ENCODE results near the gene ASPSCR1. TPM values are rescaled to one million over a fixed set of nuclear protein-coding genes. Genes with fewer than 3 reads are reported as not detected.
A peak's percentile ranks its signal among the peaks of the same experiment; 100 is the strongest.

The ASPSCR1 gene
- total and polyA plus RNA-seq, 2 of the 13 experiments (the other 11 are each of a cell fraction or from before 2014, with no cell fraction given): 274 to 314 TPM

DNA sequence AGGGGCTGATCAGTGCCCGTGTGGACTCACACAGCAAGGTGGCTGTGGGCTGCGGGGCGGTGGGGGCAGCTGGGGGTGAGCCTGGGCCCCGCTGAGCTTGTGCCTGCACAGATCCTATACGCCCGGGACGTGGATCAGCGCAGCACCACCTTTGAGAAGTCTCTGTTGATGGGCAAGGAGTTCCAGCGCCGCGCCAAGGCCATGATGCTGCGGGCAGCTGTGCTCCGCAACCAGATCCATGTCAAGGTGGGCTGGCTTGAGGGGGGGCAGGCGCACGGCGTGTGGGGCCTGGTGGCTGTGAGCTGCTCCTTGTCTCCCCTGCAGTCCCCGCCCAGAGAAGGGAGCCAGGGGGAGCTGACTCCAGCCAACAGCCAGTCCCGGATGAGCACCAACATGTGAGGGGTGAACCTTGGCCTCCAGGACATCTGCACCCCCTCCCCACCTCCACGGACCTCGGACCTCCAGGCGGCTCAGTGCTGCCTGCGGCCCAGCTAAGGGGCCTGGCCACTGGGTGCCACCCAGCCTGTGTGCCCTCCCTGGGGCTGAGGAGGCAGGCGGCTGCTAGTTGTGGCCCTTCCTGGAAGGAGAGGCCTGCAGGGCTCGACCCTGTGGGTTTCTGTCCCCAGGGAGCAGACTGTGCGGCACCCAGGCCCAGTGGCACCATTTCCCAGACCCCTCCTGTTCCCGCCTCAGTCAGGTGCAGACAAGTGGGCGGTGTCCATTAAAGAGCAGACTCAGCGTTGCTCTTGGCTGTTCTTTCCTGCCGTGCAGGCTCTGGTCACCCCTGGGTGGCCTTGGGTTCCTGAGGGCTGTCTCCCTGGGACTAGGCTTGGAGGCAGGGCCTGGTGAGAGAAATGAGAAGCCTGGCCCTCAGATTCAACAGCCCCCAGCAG is 79.5 kb downstream of the ASPSCR1 start (continued):
- TF ChIP-seq, protein P1, sequence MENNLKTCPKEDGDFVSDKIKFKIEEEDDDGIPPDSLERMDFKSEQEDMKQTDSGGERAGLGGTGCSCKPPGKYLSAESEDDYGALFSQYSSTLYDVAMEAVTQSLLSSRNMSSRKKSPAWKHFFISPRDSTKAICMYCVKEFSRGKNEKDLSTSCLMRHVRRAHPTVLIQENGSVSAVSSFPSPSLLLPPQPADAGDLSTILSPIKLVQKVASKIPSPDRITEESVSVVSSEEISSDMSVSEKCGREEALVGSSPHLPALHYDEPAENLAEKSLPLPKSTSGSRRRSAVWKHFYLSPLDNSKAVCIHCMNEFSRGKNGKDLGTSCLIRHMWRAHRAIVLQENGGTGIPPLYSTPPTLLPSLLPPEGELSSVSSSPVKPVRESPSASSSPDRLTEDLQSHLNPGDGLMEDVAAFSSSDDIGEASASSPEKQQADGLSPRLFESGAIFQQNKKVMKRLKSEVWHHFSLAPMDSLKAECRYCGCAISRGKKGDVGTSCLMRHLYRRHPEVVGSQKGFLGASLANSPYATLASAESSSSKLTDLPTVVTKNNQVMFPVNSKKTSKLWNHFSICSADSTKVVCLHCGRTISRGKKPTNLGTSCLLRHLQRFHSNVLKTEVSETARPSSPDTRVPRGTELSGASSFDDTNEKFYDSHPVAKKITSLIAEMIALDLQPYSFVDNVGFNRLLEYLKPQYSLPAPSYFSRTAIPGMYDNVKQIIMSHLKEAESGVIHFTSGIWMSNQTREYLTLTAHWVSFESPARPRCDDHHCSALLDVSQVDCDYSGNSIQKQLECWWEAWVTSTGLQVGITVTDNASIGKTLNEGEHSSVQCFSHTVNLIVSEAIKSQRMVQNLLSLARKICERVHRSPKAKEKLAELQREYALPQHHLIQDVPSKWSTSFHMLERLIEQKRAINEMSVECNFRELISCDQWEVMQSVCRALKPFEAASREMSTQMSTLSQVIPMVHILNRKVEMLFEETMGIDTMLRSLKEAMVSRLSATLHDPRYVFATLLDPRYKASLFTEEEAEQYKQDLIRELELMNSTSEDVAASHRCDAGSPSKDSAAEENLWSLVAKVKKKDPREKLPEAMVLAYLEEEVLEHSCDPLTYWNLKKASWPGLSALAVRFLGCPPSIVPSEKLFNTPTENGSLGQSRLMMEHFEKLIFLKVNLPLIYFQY (CRISPR knock-in tag; IDR thresholded peaks at IDR 0.05; ENCODE audit: borderline replicate concordance): peak; percentile 61; the same call in 1 of the 2 replicates
- TF ChIP-seq, protein P2, sequence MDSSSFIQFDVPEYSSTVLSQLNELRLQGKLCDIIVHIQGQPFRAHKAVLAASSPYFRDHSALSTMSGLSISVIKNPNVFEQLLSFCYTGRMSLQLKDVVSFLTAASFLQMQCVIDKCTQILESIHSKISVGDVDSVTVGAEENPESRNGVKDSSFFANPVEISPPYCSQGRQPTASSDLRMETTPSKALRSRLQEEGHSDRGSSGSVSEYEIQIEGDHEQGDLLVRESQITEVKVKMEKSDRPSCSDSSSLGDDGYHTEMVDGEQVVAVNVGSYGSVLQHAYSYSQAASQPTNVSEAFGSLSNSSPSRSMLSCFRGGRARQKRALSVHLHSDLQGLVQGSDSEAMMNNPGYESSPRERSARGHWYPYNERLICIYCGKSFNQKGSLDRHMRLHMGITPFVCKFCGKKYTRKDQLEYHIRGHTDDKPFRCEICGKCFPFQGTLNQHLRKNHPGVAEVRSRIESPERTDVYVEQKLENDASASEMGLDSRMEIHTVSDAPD (CRISPR knock-in tag; IDR thresholded peaks at IDR 0.05): 0 out of 2 replicates have a peak, but pooled peaks have one; percentile 7
- TF ChIP-seq ATF7 (IDR thresholded peaks at IDR 0.05): no peak
- TF ChIP-seq ATF7 (CRISPR knock-in tag; IDR thresholded peaks at IDR 0.05): no peak
- TF ChIP-seq, protein P3, sequence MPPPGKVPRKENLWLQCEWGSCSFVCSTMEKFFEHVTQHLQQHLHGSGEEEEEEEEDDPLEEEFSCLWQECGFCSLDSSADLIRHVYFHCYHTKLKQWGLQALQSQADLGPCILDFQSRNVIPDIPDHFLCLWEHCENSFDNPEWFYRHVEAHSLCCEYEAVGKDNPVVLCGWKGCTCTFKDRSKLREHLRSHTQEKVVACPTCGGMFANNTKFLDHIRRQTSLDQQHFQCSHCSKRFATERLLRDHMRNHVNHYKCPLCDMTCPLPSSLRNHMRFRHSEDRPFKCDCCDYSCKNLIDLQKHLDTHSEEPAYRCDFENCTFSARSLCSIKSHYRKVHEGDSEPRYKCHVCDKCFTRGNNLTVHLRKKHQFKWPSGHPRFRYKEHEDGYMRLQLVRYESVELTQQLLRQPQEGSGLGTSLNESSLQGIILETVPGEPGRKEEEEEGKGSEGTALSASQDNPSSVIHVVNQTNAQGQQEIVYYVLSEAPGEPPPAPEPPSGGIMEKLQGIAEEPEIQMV (CRISPR knock-in tag; IDR thresholded peaks at IDR 0.05; ENCODE audit: low read depth): peak; percentile 73
- TF ChIP-seq NPAS2 (CRISPR knock-in tag; IDR thresholded peaks at IDR 0.05; ENCODE audit: borderline replicate concordance): no peak
- TF ChIP-seq SRSF1 (optimal IDR thresholded peaks at IDR 0.05; ENCODE audit: low read depth, low read length): peak; percentile 72
- no peak; the same call in none of the 2 replicates for TF ChIP-seq ZNF451 (CRISPR knock-in tag; IDR thresholded peaks at IDR 0.05)
- no peak for TF ChIP-seq XBP1 (CRISPR knock-in tag; IDR thresholded peaks at IDR 0.05)
- TF ChIP-seq MBD4 (IDR thresholded peaks at IDR 0.05; ENCODE audit: borderline replicate concordance, low read length): no peak
- TF ChIP-seq ZZZ3 (CRISPR knock-in tag; IDR thresholded peaks at IDR 0.05; ENCODE audit: borderline replicate concordance): peak; percentile 69; the same call in 1 of the 2 replicates
- TF ChIP-seq RFXAP (CRISPR knock-in tag; IDR thresholded peaks at IDR 0.05; ENCODE audit: borderline replicate concordance): 0 out of 2 replicates have a peak, but pooled peaks have one; percentile 47
- TF ChIP-seq EED (CRISPR knock-in tag; IDR thresholded peaks at IDR 0.05): peak; percentile 72; the same call in 1 of the 2 replicates
- TF ChIP-seq, protein P4, sequence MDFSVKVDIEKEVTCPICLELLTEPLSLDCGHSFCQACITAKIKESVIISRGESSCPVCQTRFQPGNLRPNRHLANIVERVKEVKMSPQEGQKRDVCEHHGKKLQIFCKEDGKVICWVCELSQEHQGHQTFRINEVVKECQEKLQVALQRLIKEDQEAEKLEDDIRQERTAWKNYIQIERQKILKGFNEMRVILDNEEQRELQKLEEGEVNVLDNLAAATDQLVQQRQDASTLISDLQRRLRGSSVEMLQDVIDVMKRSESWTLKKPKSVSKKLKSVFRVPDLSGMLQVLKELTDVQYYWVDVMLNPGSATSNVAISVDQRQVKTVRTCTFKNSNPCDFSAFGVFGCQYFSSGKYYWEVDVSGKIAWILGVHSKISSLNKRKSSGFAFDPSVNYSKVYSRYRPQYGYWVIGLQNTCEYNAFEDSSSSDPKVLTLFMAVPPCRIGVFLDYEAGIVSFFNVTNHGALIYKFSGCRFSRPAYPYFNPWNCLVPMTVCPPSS (IDR thresholded peaks at IDR 0.05): no peak
- TF ChIP-seq, protein P5, sequence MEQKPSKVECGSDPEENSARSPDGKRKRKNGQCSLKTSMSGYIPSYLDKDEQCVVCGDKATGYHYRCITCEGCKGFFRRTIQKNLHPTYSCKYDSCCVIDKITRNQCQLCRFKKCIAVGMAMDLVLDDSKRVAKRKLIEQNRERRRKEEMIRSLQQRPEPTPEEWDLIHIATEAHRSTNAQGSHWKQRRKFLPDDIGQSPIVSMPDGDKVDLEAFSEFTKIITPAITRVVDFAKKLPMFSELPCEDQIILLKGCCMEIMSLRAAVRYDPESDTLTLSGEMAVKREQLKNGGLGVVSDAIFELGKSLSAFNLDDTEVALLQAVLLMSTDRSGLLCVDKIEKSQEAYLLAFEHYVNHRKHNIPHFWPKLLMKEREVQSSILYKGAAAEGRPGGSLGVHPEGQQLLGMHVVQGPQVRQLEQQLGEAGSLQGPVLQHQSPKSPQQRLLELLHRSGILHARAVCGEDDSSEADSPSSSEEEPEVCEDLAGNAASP (CRISPR knock-in tag; IDR thresholded peaks at IDR 0.05; ENCODE audit: borderline replicate concordance): peak; percentile 71; the same call in 1 of the 2 replicates
- TF ChIP-seq, protein P6, sequence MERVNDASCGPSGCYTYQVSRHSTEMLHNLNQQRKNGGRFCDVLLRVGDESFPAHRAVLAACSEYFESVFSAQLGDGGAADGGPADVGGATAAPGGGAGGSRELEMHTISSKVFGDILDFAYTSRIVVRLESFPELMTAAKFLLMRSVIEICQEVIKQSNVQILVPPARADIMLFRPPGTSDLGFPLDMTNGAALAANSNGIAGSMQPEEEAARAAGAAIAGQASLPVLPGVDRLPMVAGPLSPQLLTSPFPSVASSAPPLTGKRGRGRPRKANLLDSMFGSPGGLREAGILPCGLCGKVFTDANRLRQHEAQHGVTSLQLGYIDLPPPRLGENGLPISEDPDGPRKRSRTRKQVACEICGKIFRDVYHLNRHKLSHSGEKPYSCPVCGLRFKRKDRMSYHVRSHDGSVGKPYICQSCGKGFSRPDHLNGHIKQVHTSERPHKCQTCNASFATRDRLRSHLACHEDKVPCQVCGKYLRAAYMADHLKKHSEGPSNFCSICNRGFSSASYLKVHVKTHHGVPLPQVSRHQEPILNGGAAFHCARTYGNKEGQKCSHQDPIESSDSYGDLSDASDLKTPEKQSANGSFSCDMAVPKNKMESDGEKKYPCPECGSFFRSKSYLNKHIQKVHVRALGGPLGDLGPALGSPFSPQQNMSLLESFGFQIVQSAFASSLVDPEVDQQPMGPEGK (CRISPR knock-in tag; IDR thresholded peaks at IDR 0.05): peak; percentile 88
